SU-DHL-6 (cell line): ENCODE data around the gene BPIFA3.

Experiments
- H2AFZ ChIP-seq: fragments of 200-600 bp; sonication (generic); 2 replicates; pipeline ENCODE4 v1.6.1; 2014; ENCODE audit warnings: low read depth, mild to moderate bottlenecking, moderate library complexity, mixed read lengths, antibody characterized with exemption, low read length; ENCODE audit not compliant: severe bottlenecking
- H3F3A ChIP-seq: fragments of 200-600 bp; shearing (Covaris generic); 2 replicates; pipeline ENCODE4 v1.6.0; 2016; ENCODE audit warnings: antibody characterized with exemption, mild to moderate bottlenecking; ENCODE audit not compliant: insufficient read depth
- H3K27ac ChIP-seq: fragments of 200-600 bp; sonication (generic); 2 replicates; pipeline ENCODE4 v1.5.1; 2016; ENCODE audit warnings: low read depth, mild to moderate bottlenecking, low read length, moderate library complexity, mixed read lengths
- H3K27me3 ChIP-seq: fragments of 200-600 bp; sonication (generic), shearing (Covaris generic); 2 replicates; pipeline ENCODE4 v1.6.0; 2014; ENCODE audit warnings: mild to moderate bottlenecking, low read length
- H3K36me3 ChIP-seq: fragments of 200-600 bp; sonication (generic); 2 replicates; pipeline ENCODE4 v1.6.1; 2014; ENCODE audit warnings: mild to moderate bottlenecking, low read length, mixed read lengths
- H3K4me2 ChIP-seq: fragments of 300-600, 200-600 bp; shearing (Covaris generic), sonication (generic); 2 replicates; pipeline ENCODE4 v1.6.0; 2014; ENCODE audit warnings: low read length, low read depth, mild to moderate bottlenecking; ENCODE audit not compliant: poor library complexity, severe bottlenecking
- H3K4me3 ChIP-seq: fragments of 200-600 bp; sonication (generic); 2 replicates; pipeline ENCODE4 v1.5.1; 2014; ENCODE audit warnings: antibody characterized with exemption, low read length, mild to moderate bottlenecking, mixed read lengths; ENCODE audit not compliant: insufficient read depth, poor library complexity, severe bottlenecking
- H3K79me2 ChIP-seq: fragments of 200-600 bp; sonication (generic); 2 replicates; pipeline ENCODE4 v1.6.1; 2014; ENCODE audit warnings: mild to moderate bottlenecking, low read length, moderate library complexity; ENCODE audit not compliant: insufficient read depth
- H3K9ac ChIP-seq: fragments of 200-600 bp; sonication (generic); 2 replicates; pipeline ENCODE4 v1.7.0; 2014; ENCODE audit warnings: mild to moderate bottlenecking, low read length
- H3K9me2 ChIP-seq: fragments of 200-600 bp; sonication (generic); replicated peaks from 2 replicates; pipeline ENCODE4 v1.6.1; 2014; ENCODE audit warnings: low read length; ENCODE audit not compliant: insufficient read depth
- H3K9me3 ChIP-seq: fragments of 200-600 bp; sonication (generic); 2 replicates; pipeline ENCODE4 v1.6.1; 2014; ENCODE audit warnings: low read length, mixed read lengths; ENCODE audit not compliant: insufficient read depth
- H4K20me1 ChIP-seq: fragments of 200-600 bp; sonication (generic); 2 replicates; pipeline ENCODE4 v1.6.1; 2014; ENCODE audit warnings: low read depth, mild to moderate bottlenecking, antibody characterized with exemption, low read length, moderate library complexity, mixed read lengths
- EZH2phosphoT487 ChIP-seq: fragments of 200-600 bp; sonication (generic), shearing (Covaris generic); conservative IDR thresholded peaks from 2 replicates; pipeline ENCODE4 v1.6.1; 2018; ENCODE audit warnings: mild to moderate bottlenecking, antibody characterized with exemption, low read length, moderate library complexity, mixed read lengths
- TF ChIP-seq, protein P1 (sequence below): fragments of 200-600 bp; sonication (generic); IDR thresholded peaks from one replicate; pipeline ENCODE4 v1.5.1; 2017; ENCODE audit warnings: antibody characterized with exemption, mild to moderate bottlenecking, low read length, moderate library complexity; ENCODE audit not compliant: insufficient read depth, poor library complexity, severe bottlenecking

BPIFA3 gene

DNA sequence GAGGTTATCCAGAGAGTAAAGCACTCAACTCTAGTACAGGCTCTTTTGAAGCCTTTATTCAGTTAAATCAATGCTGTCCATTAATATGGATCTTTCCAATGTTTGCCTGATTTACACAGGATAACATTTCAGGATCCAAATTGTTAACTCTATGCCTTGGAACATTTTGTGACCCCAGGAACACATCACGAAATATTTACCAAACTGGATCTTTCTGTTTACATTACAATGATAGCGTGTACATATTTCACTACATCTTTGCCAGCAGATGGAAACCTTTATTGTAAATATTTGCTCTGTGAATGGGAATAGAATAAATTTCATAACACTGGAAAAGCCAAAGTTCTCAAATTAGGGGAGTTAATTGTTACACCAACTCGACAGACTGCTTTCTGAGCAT is 25.7 kb upstream of the BPIFA3 start:
- Histone ChIP-seq H3K4me3 (no peak overlapping the region), H3K36me3 (no peaks in the 10 kb centered on the region), H3K9me2 (no peaks in the 10 kb centered on the region), H3K4me2 (no peak overlapping the region), H3K27me3 (no peaks in the 10 kb centered on the region), H4K20me1 (no peaks in the 10 kb centered on the region), H3K79me2 (no peaks in the 10 kb centered on the region), H3K9me3 (no peaks in the 10 kb centered on the region), H2AFZ (no peak overlapping the region), H3K9ac (no peak overlapping the region), H3K27ac (no peak overlapping the region), H3F3A (no peaks in the 10 kb centered on the region)
- TF ChIP-seq, protein P1, sequence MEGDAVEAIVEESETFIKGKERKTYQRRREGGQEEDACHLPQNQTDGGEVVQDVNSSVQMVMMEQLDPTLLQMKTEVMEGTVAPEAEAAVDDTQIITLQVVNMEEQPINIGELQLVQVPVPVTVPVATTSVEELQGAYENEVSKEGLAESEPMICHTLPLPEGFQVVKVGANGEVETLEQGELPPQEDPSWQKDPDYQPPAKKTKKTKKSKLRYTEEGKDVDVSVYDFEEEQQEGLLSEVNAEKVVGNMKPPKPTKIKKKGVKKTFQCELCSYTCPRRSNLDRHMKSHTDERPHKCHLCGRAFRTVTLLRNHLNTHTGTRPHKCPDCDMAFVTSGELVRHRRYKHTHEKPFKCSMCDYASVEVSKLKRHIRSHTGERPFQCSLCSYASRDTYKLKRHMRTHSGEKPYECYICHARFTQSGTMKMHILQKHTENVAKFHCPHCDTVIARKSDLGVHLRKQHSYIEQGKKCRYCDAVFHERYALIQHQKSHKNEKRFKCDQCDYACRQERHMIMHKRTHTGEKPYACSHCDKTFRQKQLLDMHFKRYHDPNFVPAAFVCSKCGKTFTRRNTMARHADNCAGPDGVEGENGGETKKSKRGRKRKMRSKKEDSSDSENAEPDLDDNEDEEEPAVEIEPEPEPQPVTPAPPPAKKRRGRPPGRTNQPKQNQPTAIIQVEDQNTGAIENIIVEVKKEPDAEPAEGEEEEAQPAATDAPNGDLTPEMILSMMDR, result no peak

DNA sequence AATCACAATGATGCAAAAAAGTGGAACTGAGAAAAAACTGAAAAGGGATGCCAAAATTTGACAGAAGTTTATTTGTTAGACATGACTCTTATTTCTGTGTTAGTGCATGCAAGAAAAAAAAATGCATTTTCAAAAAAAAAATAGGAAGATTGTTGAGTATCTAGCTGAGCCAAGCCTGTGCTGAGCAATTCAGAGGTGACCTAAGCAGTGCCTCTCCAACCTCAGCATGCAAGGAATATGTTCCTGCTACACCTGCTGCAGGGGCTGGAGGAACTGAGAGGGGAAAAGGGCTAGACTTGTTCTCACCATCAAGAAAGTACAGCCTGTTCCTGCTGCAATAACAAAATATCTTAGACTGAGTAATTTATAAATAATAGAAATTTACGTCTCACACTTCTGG is 25.2 kb upstream of the BPIFA3 start:
- Histone ChIP-seq H3K36me3 (no peaks in the 10 kb centered on the region), H4K20me1 (no peaks in the 10 kb centered on the region), H3K27me3 (no peaks in the 10 kb centered on the region), H3F3A (no peaks in the 10 kb centered on the region), H3K79me2 (no peaks in the 10 kb centered on the region), H3K4me3 (no peak overlapping the region), H3K9me3 (no peaks in the 10 kb centered on the region), H3K4me2 (no peak overlapping the region), H3K27ac (no peak overlapping the region), H3K9ac (no peak overlapping the region), H2AFZ (no peak overlapping the region), H3K9me2 (no peaks in the 10 kb centered on the region)
- TF ChIP-seq EZH2phosphoT487, result no peak

DNA sequence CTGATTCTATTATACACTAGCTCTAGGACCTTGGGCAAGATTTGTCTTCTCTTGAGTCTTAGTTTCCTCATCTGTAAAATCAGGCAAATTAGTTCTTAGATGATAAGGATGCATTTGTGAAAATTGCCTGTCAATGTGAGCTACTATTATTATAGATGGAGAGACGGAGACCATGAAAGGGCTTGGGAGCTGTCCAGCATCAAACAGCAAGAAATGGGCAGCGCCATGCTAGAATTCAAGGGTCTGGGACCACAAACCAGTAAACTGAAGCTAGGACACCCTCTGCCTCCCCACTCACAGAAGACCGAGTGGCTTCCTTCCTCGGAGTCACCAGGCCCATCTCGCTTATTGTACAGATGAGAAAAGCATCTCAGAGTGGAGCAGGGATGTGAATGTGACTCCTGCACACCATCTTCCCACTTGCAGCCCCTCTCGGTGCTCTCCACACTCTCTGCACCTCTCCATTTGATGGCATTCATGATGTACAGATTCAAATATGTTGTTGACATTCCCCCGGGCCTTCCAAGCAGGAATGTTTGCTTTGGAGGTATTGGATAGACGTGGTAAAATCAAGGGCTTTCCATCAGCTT is 24.1 kb upstream of the BPIFA3 start:
- H3K27me3 ChIP-seq, result no peaks in the 10 kb centered on the region
- H3K27ac ChIP-seq, result no peak overlapping the region
- H3K9me2 ChIP-seq, result no peaks in the 10 kb centered on the region
- no peak for TF ChIP-seq EZH2phosphoT487
- TF ChIP-seq, protein P1, result no peak
- no peaks in the 10 kb centered on the region for H3F3A ChIP-seq
- H3K4me3 ChIP-seq, result no peak overlapping the region
- no peaks in the 10 kb centered on the region for H4K20me1 ChIP-seq
- no peaks in the 10 kb centered on the region for H3K36me3 ChIP-seq
- H3K4me2 ChIP-seq, result no peak overlapping the region
- H3K9ac ChIP-seq, result no peak overlapping the region
- no peak overlapping the region for H2AFZ ChIP-seq
- H3K79me2 ChIP-seq, result no peaks in the 10 kb centered on the region
- no peaks in the 10 kb centered on the region for H3K9me3 ChIP-seq

DNA sequence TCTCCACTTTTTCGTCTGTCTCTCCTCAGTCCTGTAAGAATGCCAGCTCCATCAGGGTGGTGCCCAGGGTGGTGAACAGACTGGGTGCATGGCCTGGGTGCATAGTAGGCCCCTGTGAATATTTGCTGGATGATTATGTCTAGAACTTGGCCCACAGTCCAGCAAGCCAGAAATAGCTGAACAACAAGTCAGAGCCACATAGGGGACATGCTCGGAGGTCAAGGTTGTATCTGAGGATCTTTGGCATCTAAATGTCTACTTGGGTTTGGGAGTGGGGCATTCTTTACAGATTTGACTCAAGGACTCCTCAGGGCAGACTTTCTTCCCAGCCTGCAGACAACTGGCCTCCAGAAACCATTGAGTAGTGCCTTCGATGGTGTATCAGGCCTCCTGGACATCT is 18.1 kb upstream of the BPIFA3 start:
- no peaks in the 10 kb centered on the region for H3K36me3 ChIP-seq
- no peak overlapping the region for H3K9ac ChIP-seq
- no peaks in the 10 kb centered on the region for H3K9me3 ChIP-seq
- no peak overlapping the region for H2AFZ ChIP-seq
- H3K79me2 ChIP-seq, result no peaks in the 10 kb centered on the region
- no peaks in the 10 kb centered on the region for H3K27me3 ChIP-seq
- H3K4me2 ChIP-seq, result no peak overlapping the region
- no peak for TF ChIP-seq EZH2phosphoT487
- TF ChIP-seq, protein P1, result no peak
- no peak overlapping the region for H3K4me3 ChIP-seq
- no peaks in the 10 kb centered on the region for H3K9me2 ChIP-seq
- no peaks in the 10 kb centered on the region for H4K20me1 ChIP-seq
- no peaks in the 10 kb centered on the region for H3F3A ChIP-seq
- no peak overlapping the region for H3K27ac ChIP-seq
